ENCODE measurements around the gene ZNF280D.

Gene ZNF280D

GRCh38 chr15:56628893-56629532, 104.3 kb downstream of the ZNF280D start:
- no peak for DNase-seq

GRCh38 chr15:56619887-56620286, 113.4 kb downstream of the ZNF280D start:
- DNase-seq: no peak

GRCh38 chr15:56617628-56618027, 115.7 kb downstream of the ZNF280D start:
- DNase-seq: no peak

GRCh38 chr15:56616551-56616950, 116.8 kb downstream of the ZNF280D start:
- no peak for DNase-seq

- DNase-seq: no peak
Observed at GRCh38 chr15:56613811-56614210, 119.5 kb downstream of the ZNF280D start.

- no peak for DNase-seq
Observed at GRCh38 chr15:56608993-56609392, 124.3 kb downstream of the ZNF280D start.

- no peak for DNase-seq
Observed at GRCh38 chr15:56608140-56608778, 125.0 kb downstream of the ZNF280D start.

- no peak for DNase-seq
Observed at GRCh38 chr15:56602253-56602652, 131.1 kb downstream of the ZNF280D start.

GRCh38 chr15:56600380-56600779, 132.9 kb downstream of the ZNF280D start:
- no peak for DNase-seq

GRCh38 chr15:56598991-56599390, 134.3 kb downstream of the ZNF280D start:
- DNase-seq: no peak

- no peak for DNase-seq
Observed at GRCh38 chr15:56587686-56588085, 145.6 kb downstream of the ZNF280D start.

GRCh38 chr15:56586206-56586605, 147.1 kb downstream of the ZNF280D start:
- DNase-seq: no peak

- no peak for DNase-seq
Observed at GRCh38 chr15:56582785-56583184, 150.5 kb downstream of the ZNF280D start.
